ENCODE data around the gene P2RY14.
"Not testable (repeated sequence)": the region's sequence is repeated elsewhere in the genome, so short reads cannot be mapped to it uniquely, and the experiment has no call there.

The P2RY14 gene

DNA sequence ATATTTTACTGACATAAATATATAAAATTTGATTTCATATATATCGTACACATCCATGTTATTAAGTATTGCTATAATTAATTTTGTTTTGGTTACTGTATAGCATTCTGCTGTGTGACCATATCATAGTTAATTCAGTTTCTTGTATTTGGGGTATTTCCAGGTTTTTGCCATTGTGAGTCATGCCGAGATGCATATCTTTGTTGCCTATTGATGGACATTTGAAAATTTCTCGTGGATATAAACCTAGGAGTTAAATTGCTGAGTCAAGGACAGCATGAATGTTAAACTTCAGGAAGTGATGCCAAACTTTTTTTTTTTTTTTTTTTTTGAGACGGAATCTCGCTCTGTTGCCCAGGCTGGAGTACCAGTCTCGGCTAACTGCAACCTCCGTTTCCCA, 41.6 kb downstream of the P2RY14 start:
- H3K9me3 ChIP-seq (ENCODE audit: insufficient read depth, low read length) = no peaks in the 10 kb centered on the region

DNA sequence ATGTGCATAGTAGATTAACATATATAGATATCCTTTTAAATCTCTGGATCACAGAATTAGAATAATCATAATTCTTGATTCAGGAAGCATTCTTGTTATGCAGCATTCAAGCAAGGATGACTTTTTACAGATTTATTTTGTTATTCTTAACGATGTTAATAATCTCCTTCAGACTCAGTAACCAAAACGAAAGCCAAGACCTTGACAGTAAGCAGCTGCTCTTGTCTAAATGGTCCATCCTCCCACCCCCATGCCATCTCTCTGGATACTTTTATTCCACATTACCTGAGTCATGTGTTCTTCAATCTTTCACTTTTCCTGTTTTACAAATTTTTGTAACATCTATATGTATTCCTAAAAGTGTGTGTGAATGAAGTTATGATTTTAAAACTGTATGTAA, 42.0 kb downstream of the P2RY14 start:
- H3K27me3 ChIP-seq (ENCODE audit: low read depth, low read length) = no peaks in the 10 kb centered on the region
- TF ChIP-seq EZH2phosphoT487 (IDR thresholded peaks at IDR 0.05; ENCODE audit: low read depth) = no peak
- TF ChIP-seq, protein P1, sequence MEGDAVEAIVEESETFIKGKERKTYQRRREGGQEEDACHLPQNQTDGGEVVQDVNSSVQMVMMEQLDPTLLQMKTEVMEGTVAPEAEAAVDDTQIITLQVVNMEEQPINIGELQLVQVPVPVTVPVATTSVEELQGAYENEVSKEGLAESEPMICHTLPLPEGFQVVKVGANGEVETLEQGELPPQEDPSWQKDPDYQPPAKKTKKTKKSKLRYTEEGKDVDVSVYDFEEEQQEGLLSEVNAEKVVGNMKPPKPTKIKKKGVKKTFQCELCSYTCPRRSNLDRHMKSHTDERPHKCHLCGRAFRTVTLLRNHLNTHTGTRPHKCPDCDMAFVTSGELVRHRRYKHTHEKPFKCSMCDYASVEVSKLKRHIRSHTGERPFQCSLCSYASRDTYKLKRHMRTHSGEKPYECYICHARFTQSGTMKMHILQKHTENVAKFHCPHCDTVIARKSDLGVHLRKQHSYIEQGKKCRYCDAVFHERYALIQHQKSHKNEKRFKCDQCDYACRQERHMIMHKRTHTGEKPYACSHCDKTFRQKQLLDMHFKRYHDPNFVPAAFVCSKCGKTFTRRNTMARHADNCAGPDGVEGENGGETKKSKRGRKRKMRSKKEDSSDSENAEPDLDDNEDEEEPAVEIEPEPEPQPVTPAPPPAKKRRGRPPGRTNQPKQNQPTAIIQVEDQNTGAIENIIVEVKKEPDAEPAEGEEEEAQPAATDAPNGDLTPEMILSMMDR (IDR thresholded peaks at IDR 0.05; ENCODE audit: low read depth, low read length) = no peak
- peaks cover 2% of the 10 kb centered on the region for H3K36me3 ChIP-seq (replicated peaks; ENCODE audit: low read depth, low read length)
- H2AFZ ChIP-seq (ENCODE audit: low read depth, low read length) = no peak overlapping the region
- no peaks in the 10 kb centered on the region for H4K20me1 ChIP-seq (ENCODE audit: insufficient read depth, low read length)
- no peak overlapping the region for H3K9ac ChIP-seq (ENCODE audit: low read length)
- peaks cover 11% of the 10 kb centered on the region for H3K4me1 ChIP-seq (ENCODE audit: low read length)
- H3K27ac ChIP-seq (ENCODE audit: low read length) = no peak overlapping the region
- H3K79me2 ChIP-seq (ENCODE audit: low read length) = no peaks in the 10 kb centered on the region
- H3K9me3 ChIP-seq (ENCODE audit: insufficient read depth, low read length) = no peaks in the 10 kb centered on the region
- H3K4me3 ChIP-seq (ENCODE audit: low read length) = no peak overlapping the region
- no peak overlapping the region for H3K4me2 ChIP-seq (ENCODE audit: low read length)

More for the DNA sequence above, 41.6 kb downstream of the P2RY14 start:
- peaks cover 2% of the 10 kb centered on the region for H3K36me3 ChIP-seq (replicated peaks; ENCODE audit: low read depth, low read length)
- TF ChIP-seq, protein P1 (IDR thresholded peaks at IDR 0.05; ENCODE audit: low read depth, low read length) = no peak
- TF ChIP-seq EZH2phosphoT487 (IDR thresholded peaks at IDR 0.05; ENCODE audit: low read depth) = no peak
- no peak overlapping the region for H3K4me2 ChIP-seq (ENCODE audit: low read length)
- no peaks in the 10 kb centered on the region for H3K27me3 ChIP-seq (ENCODE audit: low read depth, low read length)
- H3K27ac ChIP-seq (ENCODE audit: low read length) = no peak overlapping the region
- no peak overlapping the region for H3K9ac ChIP-seq (ENCODE audit: low read length)
- no peak overlapping the region for H3K4me3 ChIP-seq (ENCODE audit: low read length)
- peaks cover 9% of the 10 kb centered on the region for H3K4me1 ChIP-seq (ENCODE audit: low read length)
- no peak overlapping the region for H2AFZ ChIP-seq (ENCODE audit: low read depth, low read length)
- no peaks in the 10 kb centered on the region for H3K79me2 ChIP-seq (ENCODE audit: low read length)
- H4K20me1 ChIP-seq (ENCODE audit: insufficient read depth, low read length) = no peaks in the 10 kb centered on the region

DNA sequence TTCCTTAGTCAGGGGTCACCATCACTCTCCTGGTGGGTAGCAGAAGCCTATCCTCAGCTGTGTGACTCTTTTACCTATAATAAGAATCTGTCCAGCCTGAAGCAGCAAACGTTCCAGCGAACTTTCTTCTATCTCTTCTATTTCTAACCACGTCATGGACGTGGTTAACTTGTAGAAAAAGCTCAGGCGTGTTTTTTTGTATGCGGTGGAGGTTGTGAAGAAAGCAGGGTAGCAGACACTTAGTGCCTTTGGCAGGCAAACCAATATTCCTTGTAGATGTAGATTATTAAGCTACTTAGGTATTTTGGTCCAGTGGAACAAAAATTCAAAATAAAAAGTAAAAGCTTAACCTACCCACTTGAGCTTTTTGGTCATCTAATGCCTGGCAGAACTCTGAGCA, 43.5 kb downstream of the P2RY14 start:
- peaks cover 2% of the 10 kb centered on the region for H3K36me3 ChIP-seq (replicated peaks; ENCODE audit: low read depth, low read length)
- H3K9me3 ChIP-seq (ENCODE audit: insufficient read depth, low read length) = no peaks in the 10 kb centered on the region
- no peak overlapping the region for H3K9ac ChIP-seq (ENCODE audit: low read length)
- H3K4me2 ChIP-seq (ENCODE audit: low read length) = no peak overlapping the region
- no peak overlapping the region for H2AFZ ChIP-seq (ENCODE audit: low read depth, low read length)
- no peaks in the 10 kb centered on the region for H3K27me3 ChIP-seq (ENCODE audit: low read depth, low read length)
- H4K20me1 ChIP-seq (ENCODE audit: insufficient read depth, low read length) = no peaks in the 10 kb centered on the region
- H3K27ac ChIP-seq (ENCODE audit: low read length) = no peak overlapping the region
- no peak overlapping the region for H3K4me3 ChIP-seq (ENCODE audit: low read length)
- H3K79me2 ChIP-seq (ENCODE audit: low read length) = peaks cover 5% of the 10 kb centered on the region; the same call in 1 of the 2 replicates
- peaks cover 26% of the 10 kb centered on the region for H3K4me1 ChIP-seq (ENCODE audit: low read length)
- TF ChIP-seq EZH2phosphoT487 (IDR thresholded peaks at IDR 0.05; ENCODE audit: low read depth) = no peak
- TF ChIP-seq, protein P1 (IDR thresholded peaks at IDR 0.05; ENCODE audit: low read depth, low read length) = no peak

DNA sequence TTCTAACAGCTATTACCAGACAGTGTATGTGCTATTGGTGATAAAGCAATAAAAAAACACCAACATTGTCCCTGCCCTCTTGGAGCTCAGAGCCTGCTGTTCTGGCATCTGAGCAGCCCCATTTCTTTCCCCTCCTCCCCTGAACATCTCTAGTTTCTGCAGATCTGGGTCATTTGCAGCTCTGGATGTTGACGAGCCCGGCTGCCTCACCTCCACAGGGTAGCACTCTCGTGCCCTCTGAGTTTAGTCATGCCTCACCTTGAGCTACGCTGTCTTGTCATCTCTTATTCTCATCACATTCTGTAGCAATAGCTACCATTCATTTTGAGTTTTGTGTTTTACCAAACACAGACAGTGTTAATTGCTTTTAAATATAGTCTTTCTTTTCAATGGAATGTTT, 45.4 kb downstream of the P2RY14 start:
- Histone ChIP-seq H3K27me3 (ENCODE audit: low read depth, low read length) (no peaks in the 10 kb centered on the region), H3K9me3 (ENCODE audit: insufficient read depth, low read length) (no peaks in the 10 kb centered on the region), H3K79me2 (ENCODE audit: low read length) (peaks cover 8% of the 10 kb centered on the region; the same call in 1 of the 2 replicates), H3K4me1 (ENCODE audit: low read length) (peaks cover 43% of the 10 kb centered on the region), H3K9ac (ENCODE audit: low read length) (no peak overlapping the region), H3K4me2 (ENCODE audit: low read length) (no peak overlapping the region), H3K4me3 (ENCODE audit: low read length) (no peak overlapping the region), H3K27ac (ENCODE audit: low read length) (no peak overlapping the region), H2AFZ (ENCODE audit: low read depth, low read length) (no peak overlapping the region), H4K20me1 (ENCODE audit: insufficient read depth, low read length) (no peaks in the 10 kb centered on the region), H3K36me3 (replicated peaks; ENCODE audit: low read depth, low read length) (peaks cover 5% of the 10 kb centered on the region)
- TF ChIP-seq EZH2phosphoT487 (IDR thresholded peaks at IDR 0.05; ENCODE audit: low read depth) = no peak
- TF ChIP-seq, protein P1 (IDR thresholded peaks at IDR 0.05; ENCODE audit: low read depth, low read length) = no peak

DNA sequence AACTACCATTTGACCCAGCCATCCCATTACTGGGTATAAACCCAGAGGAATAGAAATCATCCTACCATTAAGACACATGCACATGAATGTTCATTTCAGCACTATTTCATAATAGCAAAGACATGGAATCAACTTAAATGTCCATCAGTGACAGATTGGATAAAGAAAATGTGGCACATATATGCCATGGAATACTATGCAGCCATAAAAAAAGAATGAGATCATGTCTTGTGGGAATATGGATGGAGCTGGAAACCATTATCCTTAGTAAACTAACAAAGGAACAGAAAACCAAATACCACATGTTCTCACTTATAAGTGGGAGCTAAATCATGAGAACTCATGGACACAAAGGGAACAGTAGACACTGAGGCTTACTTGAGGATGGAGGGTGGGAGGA, 45.9 kb downstream of the P2RY14 start:
- not testable (repeated sequence) for H3K4me2 ChIP-seq (ENCODE audit: low read length); H3K79me2 ChIP-seq (ENCODE audit: low read length); H3K9ac ChIP-seq (ENCODE audit: low read length); H3K9me3 ChIP-seq (ENCODE audit: insufficient read depth, low read length); H4K20me1 ChIP-seq (ENCODE audit: insufficient read depth, low read length); H2AFZ ChIP-seq (ENCODE audit: low read depth, low read length); H3K36me3 ChIP-seq (replicated peaks; ENCODE audit: low read depth, low read length); H3K27ac ChIP-seq (ENCODE audit: low read length); H3K4me3 ChIP-seq (ENCODE audit: low read length); H3K27me3 ChIP-seq (ENCODE audit: low read depth, low read length)
- H3K4me1 ChIP-seq (ENCODE audit: low read length) = peaks cover 48% of the 10 kb centered on the region
